Calu3 (cell line): ENCODE results near the gene SLC17A7. TPM values are rescaled to one million over a fixed set of nuclear protein-coding genes. Genes with fewer than 3 reads are reported as not detected.

Source experiments
- BruUV-seq: library from RNA; stranded (reverse); fragments of 400-500 nt; replicated peaks from 2 replicates; lab custom pipeline; 2021; lab: Mats Ljungman, UMichigan
- CTCF ChIA-PET: fragments of 300-600 bp; sonication (Branson Sonifier 250); formaldehyde crosslinking; loops from one replicate; lab custom pipeline; 2022; ENCODE audit warnings: antibody characterized with exemption; lab: Charles Lee
- DNase-seq: peaks from one replicate; pipeline ENCODE4 v3.0.0; 2022
- H3K27ac Mint-ChIP-seq: one replicate; pipeline ENCODE4 v1.8.0; 2022; ENCODE audit warnings: mixed read lengths; ENCODE audit not compliant: unreplicated experiment
- H3K27me3 Mint-ChIP-seq: one replicate; pipeline ENCODE4 v1.8.0; 2022; ENCODE audit warnings: mixed read lengths; ENCODE audit not compliant: unreplicated experiment
- H3K36me3 Mint-ChIP-seq: one replicate; pipeline ENCODE4 v1.8.0; 2022; ENCODE audit warnings: mild to moderate bottlenecking, moderate library complexity, mixed read lengths; ENCODE audit not compliant: insufficient read depth, unreplicated experiment
- H3K4me1 Mint-ChIP-seq: one replicate; pipeline ENCODE4 v1.8.0; 2022; ENCODE audit warnings: mild to moderate bottlenecking, low read depth, mixed read lengths; ENCODE audit not compliant: unreplicated experiment
- H3K4me3 Mint-ChIP-seq: one replicate; pipeline ENCODE4 v1.8.0; 2022; ENCODE audit warnings: mild to moderate bottlenecking, low read depth, moderate library complexity, mixed read lengths; ENCODE audit not compliant: unreplicated experiment
- H3K9me3 Mint-ChIP-seq: one replicate; pipeline ENCODE4 v1.8.0; 2022; ENCODE audit warnings: low read depth, mixed read lengths; ENCODE audit not compliant: unreplicated experiment
- CTCF ChIP-seq: fragments of 200-600 bp; IDR thresholded peaks from one replicate; pipeline ENCODE4 v1.8.0; 2022; ENCODE audit warnings: antibody characterized with exemption; ENCODE audit not compliant: unreplicated experiment
- intact Hi-C: fragments of 100-400 bp; cut with micrococcal nuclease; formaldehyde crosslinking; loops from one replicate; pipeline ENCODE4 v1.10.0; 2022; ENCODE audit not compliant: unreplicated experiment
- total RNA-seq: library from RNA; stranded (reverse); gene quantifications from 2 replicates; pipeline ENCODE4 v1.2.3, GENCODE V29; 2022

SLC17A7 gene
- total RNA-seq, 1 experiment from 2014 or later = not detected

- TF ChIP-seq CTCF = no peak
- Mint-ChIP-seq H3K4me1 (peaks cover 9% of the 10 kb centered on the region), H3K27me3 (peaks cover 53% of the 10 kb centered on the region), H3K4me3 (no peak within 1 kb of the TSS), H3K27ac (no peak within 1 kb of the TSS), H3K36me3 (no peaks in the 10 kb centered on the region), H3K9me3 (no peaks in the 10 kb centered on the region)
- CTCF ChIA-PET = no interaction called here
- no peak for DNase-seq
- intact Hi-C loops = no loop called here
- BruUV-seq = no TSS peak
These were observed 53.4 kb downstream of the SLC17A7 start, which contains the start of gene KASH5 for GRCh38 chr19:49387936-49388372. Gene KASH5 (plus strand): TSS chr19:49388249. CDS start chr19:49390884, 2,635 bp downstream.

- intact Hi-C loops = no loop called here
- DNase-seq = no peak
- peaks cover 25% of the 10 kb centered on the region for H3K27me3 Mint-ChIP-seq
- peaks cover 5% of the 10 kb centered on the region for H3K9me3 Mint-ChIP-seq
- H3K4me3 Mint-ChIP-seq = no peak overlapping the region
- CTCF ChIA-PET = interaction anchor here (0.7 to 1.0 kb wide), 3 partner anchors 8 to 61 kb away, joined by 3 to 4 read pairs (median 4); no protein-coding TSS in a partner anchor
- no peaks in the 10 kb centered on the region for H3K4me1 Mint-ChIP-seq
- no TSS peak for BruUV-seq
- no peak for TF ChIP-seq CTCF
- no peaks in the 10 kb centered on the region for H3K36me3 Mint-ChIP-seq
- no peak overlapping the region for H3K27ac Mint-ChIP-seq
These were observed 57.7 kb downstream of the SLC17A7 start for GRCh38 chr19:49383599-49383998.

- Mint-ChIP-seq H3K9me3 (peaks cover 5% of the 10 kb centered on the region), H3K27ac (no peak overlapping the region), H3K4me1 (no peaks in the 10 kb centered on the region), H3K4me3 (no peak overlapping the region), H3K27me3 (peaks cover 16% of the 10 kb centered on the region), H3K36me3 (no peaks in the 10 kb centered on the region)
- no TSS peak for BruUV-seq
- no peak for DNase-seq
- TF ChIP-seq CTCF = no peak
- CTCF ChIA-PET = interaction anchor here (0.8 kb wide), 1 partner anchor 30 kb away, joined by 4 read pairs; no protein-coding TSS in a partner anchor
- intact Hi-C loops = no loop called here
These were observed 58.7 kb downstream of the SLC17A7 start for GRCh38 chr19:49382639-49383038.

- H3K9me3 Mint-ChIP-seq = peaks cover 5% of the 10 kb centered on the region
- CTCF ChIA-PET = no interaction called here
These were observed 60.9 kb downstream of the SLC17A7 start for GRCh38 chr19:49380391-49380790.

More at GRCh38 chr19:49380391-49380790, 60.9 kb downstream of the SLC17A7 start:
- intact Hi-C loops = no loop called here
- Mint-ChIP-seq H3K27ac (no peak overlapping the region), H3K27me3 (peaks cover 33% of the 10 kb centered on the region), H3K4me1 (no peaks in the 10 kb centered on the region), H3K36me3 (no peaks in the 10 kb centered on the region), H3K4me3 (no peak overlapping the region)
- TF ChIP-seq CTCF = no peak
- DNase-seq = no peak
- BruUV-seq = no TSS peak

Other genes with a start within 250 kb of the SLC17A7 start
- not detected in 2 replicates for gene SLC6A16, start 116.3 kb downstream of the SLC17A7 start, total RNA-seq
- not detected in 2 replicates for gene CD37, start 106.1 kb downstream of the SLC17A7 start, total RNA-seq
- gene TEAD2, start 79.1 kb downstream of the SLC17A7 start, total RNA-seq = 2.4 TPM in 2 replicates
- gene DKKL1, start 77.7 kb downstream of the SLC17A7 start, total RNA-seq = not detected in 2 replicates
- gene KASH5, start 53.3 kb downstream of the SLC17A7 start, total RNA-seq = not detected in 2 replicates
- not detected in 2 replicates for gene PTH2, start 18.1 kb downstream of the SLC17A7 start, total RNA-seq
- gene GFY, start 16.1 kb downstream of the SLC17A7 start, total RNA-seq = not detected in 2 replicates
- 127 and 141 TPM in 2 replicates for gene PIH1D1, start 10.3 kb upstream of the SLC17A7 start, total RNA-seq
- gene ALDH16A1, start 11.7 kb upstream of the SLC17A7 start, total RNA-seq = 34.4 and 36.1 TPM in 2 replicates
- 4.8 and 7.1 TPM in 2 replicates for gene FLT3LG, start 32.7 kb upstream of the SLC17A7 start, total RNA-seq
- 1,844 and 1,993 TPM in 2 replicates for gene RPL13A, start 46.1 kb upstream of the SLC17A7 start, total RNA-seq
- gene RPS11, start 54.9 kb upstream of the SLC17A7 start, total RNA-seq = 1,643 and 1,795 TPM in 2 replicates
- 80.8 and 95.4 TPM in 2 replicates for gene FCGRT, start 71.1 kb upstream of the SLC17A7 start, total RNA-seq
- 5.0 and 7.6 TPM in 2 replicates for gene RCN3, start 86.5 kb upstream of the SLC17A7 start, total RNA-seq
- gene NOSIP, start 139.0 kb upstream of the SLC17A7 start, total RNA-seq = 76.9 and 81.2 TPM in 2 replicates
- gene PRRG2, start 139.8 kb upstream of the SLC17A7 start, total RNA-seq = 19.0 and 22.1 TPM in 2 replicates
- gene PRR12, start 149.7 kb upstream of the SLC17A7 start, total RNA-seq = 51.4 and 53.0 TPM in 2 replicates
- 70.4 and 82.2 TPM in 2 replicates for gene RRAS, start 198.6 kb upstream of the SLC17A7 start, total RNA-seq
- gene SCAF1, start 200.7 kb upstream of the SLC17A7 start, total RNA-seq = 129 and 137 TPM in 2 replicates
- gene IRF3, start 224.3 kb upstream of the SLC17A7 start, total RNA-seq = 189 and 191 TPM in 2 replicates
- gene BCL2L12, start 224.4 kb upstream of the SLC17A7 start, total RNA-seq = 66.5 and 70.8 TPM in 2 replicates
- gene PRMT1, start 235.7 kb upstream of the SLC17A7 start, total RNA-seq = 350 and 369 TPM in 2 replicates
- gene ADM5, start 248.1 kb upstream of the SLC17A7 start, total RNA-seq = 17.0 and 18.5 TPM in 2 replicates
- gene CPT1C, start 249.6 kb upstream of the SLC17A7 start, total RNA-seq = 0.57 and 1.4 TPM in 2 replicates